PC-3 (cell line): ENCODE results near the gene ANTKMT. TPM values are rescaled to one million over a fixed set of nuclear protein-coding genes. Genes with fewer than 3 reads are reported as not detected.

Experiments used
- ATAC-seq: fragments of 200-7000 bp; cut with Tn5 transposase; 2 replicates; pipeline ENCODE4 v1.9.1; 2020; ENCODE audit warnings: mild to moderate bottlenecking, moderate library complexity
- BruUV-seq: library from RNA; stranded (reverse); fragments of 400-500 nt; replicated peaks from 2 replicates; lab custom pipeline; 2021; lab: Mats Ljungman, UMichigan
- CTCF ChIA-PET: fragments of 300-600 bp; sonication (Branson Sonifier 250); formaldehyde crosslinking; loops from one replicate; lab custom pipeline; 2022; ENCODE audit warnings: antibody characterized with exemption; lab: Charles Lee
- POLR2A ChIA-PET: fragments of 300-600 bp; sonication (Branson Sonifier 250); formaldehyde crosslinking; loops from one replicate; lab custom pipeline; 2022; ENCODE audit warnings: antibody characterized with exemption; ENCODE audit not compliant: unreplicated experiment; lab: Charles Lee
- DNase-seq: peaks from one replicate; pipeline ENCODE4 v3.0.0-alpha.2; 2015
- H2AFZ ChIP-seq: fragments of 300-600 bp; sonication (generic); 2 replicates; pipeline ENCODE4 v1.6.0; 2016; ENCODE audit warnings: antibody characterized with exemption, low read length
- H3F3A ChIP-seq: fragments of 300-600 bp; sonication (generic); one replicate; pipeline ENCODE4 v1.6.0; 2017; ENCODE audit warnings: antibody characterized with exemption, low read length, control low read depth, mild to moderate bottlenecking; ENCODE audit not compliant: unreplicated experiment
- H3K27ac ChIP-seq: fragments of 300-600 bp; sonication (generic); 2 replicates; pipeline ENCODE4 v1.5.1; 2016; ENCODE audit warnings: mild to moderate bottlenecking, low read length
- H3K27me3 ChIP-seq: fragments of 300-600 bp; sonication (generic); 2 replicates; pipeline ENCODE4 v1.6.1; 2016; ENCODE audit warnings: low read length, mixed read lengths
- H3K36me3 ChIP-seq: fragments of 300-600 bp; sonication (generic); 2 replicates; pipeline ENCODE4 v1.6.1; 2016; ENCODE audit warnings: low read depth, mixed run types, low read length, mixed read lengths
- H3K4me1 ChIP-seq: fragments of 300-600 bp; sonication (generic); 2 replicates; pipeline ENCODE4 v1.5.1; 2016; ENCODE audit warnings: low read length; ENCODE audit not compliant: insufficient read depth
- H3K4me2 ChIP-seq: fragments of 300-600 bp; sonication (generic); 2 replicates; pipeline ENCODE4 v1.6.0; 2016; ENCODE audit warnings: low read length
- H3K4me3 ChIP-seq: fragments of 300-600 bp; sonication (generic); 2 replicates; pipeline ENCODE4 v1.5.1; 2016; ENCODE audit warnings: mild to moderate bottlenecking, low read length, mixed read lengths
- H3K79me2 ChIP-seq: fragments of 300-600 bp; sonication (generic); 2 replicates; pipeline ENCODE4 v1.6.1; 2017; ENCODE audit warnings: low read length, mixed read lengths
- H3K9ac ChIP-seq: fragments of 300-600 bp; sonication (generic); 2 replicates; pipeline ENCODE4 v1.6.0; 2016; ENCODE audit warnings: mild to moderate bottlenecking, low read length
- H3K9me2 ChIP-seq: fragments of 300-600 bp; sonication (generic); replicated peaks from 2 replicates; pipeline ENCODE4 v1.6.1; 2016; ENCODE audit warnings: mixed run types, low read length, mixed read lengths
- H3K9me3 ChIP-seq: fragments of 300-600 bp; sonication (generic); 2 replicates; pipeline ENCODE4 v1.6.1; 2016; ENCODE audit warnings: low read length, mixed read lengths
- H4K20me1 ChIP-seq: fragments of 300-600 bp; sonication (generic); 2 replicates; pipeline ENCODE4 v1.6.1; 2016; ENCODE audit warnings: low read length, mixed read lengths
- EZH2 ChIP-seq: fragments of 300-600 bp; sonication (generic); IDR thresholded peaks from one replicate; pipeline ENCODE4 v1.6.1; 2017; ENCODE audit warnings: antibody characterized with exemption, mild to moderate bottlenecking, low read length; ENCODE audit not compliant: unreplicated experiment
- EZH2phosphoT487 ChIP-seq: fragments of 300-600 bp; sonication (generic); IDR thresholded peaks from 2 replicates; pipeline ENCODE4 v1.6.1; 2018; ENCODE audit warnings: mild to moderate bottlenecking, antibody characterized with exemption, low read length, borderline replicate concordance
- intact Hi-C: fragments of 100-400 bp; cut with micrococcal nuclease; formaldehyde crosslinking; loops from 2 replicates; pipeline ENCODE4 v1.9.0; 2023
- total RNA-seq: library from RNA; depleted of rRNA; stranded (reverse); fragments of >200 nt; gene quantifications from 2 replicates; pipeline ENCODE4 v1.2.3, GENCODE V29; 2014
- TF ChIP-seq, protein P1 (sequence below): fragments of 300-600 bp; sonication (generic); conservative IDR thresholded peaks from 2 replicates; pipeline ENCODE4 v1.5.1; 2017; ENCODE audit warnings: antibody characterized with exemption, low read depth, mild to moderate bottlenecking, low read length

The ANTKMT gene
- total RNA-seq, 1 experiment from 2014 or later = 77.3 TPM

DNA sequence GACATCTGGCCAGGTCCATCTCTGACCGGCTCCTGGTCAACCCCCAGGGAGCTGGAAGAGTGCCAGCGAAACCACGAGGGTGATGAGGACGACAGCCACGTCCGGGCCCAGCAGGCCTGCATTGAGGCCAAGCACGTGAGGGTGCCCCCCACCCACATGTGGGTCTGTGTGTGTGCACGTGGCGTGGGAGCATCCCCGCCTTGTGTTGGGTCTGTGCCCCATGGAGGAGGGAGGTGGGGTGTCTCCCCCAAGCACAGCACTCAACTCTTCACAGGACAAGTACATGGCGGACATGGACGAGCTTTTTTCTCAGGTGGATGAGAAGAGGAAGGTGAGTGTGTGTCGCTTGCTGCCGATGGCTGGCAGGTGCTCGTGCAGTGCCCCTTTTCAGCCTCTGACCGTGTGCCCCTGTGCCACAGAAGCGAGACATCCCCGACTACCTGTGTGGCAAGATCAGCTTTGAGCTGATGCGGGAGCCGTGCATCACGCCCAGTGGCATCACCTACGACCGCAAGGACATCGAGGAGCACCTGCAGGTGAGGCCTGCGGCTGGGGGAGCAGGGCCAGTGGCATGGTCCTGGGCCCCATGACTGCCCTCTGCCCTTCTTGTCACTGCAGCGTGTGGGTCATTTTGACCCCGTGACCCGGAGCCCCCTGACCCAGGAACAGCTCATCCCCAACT, 39.1 kb upstream of the ANTKMT start:
- Histone ChIP-seq H2AFZ (no peak overlapping the region), H3K4me3 (peak overlapping the region; percentile 78), H3K9me2 (no peaks in the 10 kb centered on the region), H3K4me1 (peaks cover 26% of the 10 kb centered on the region), H3K4me2 (peak overlapping the region; percentile 90), H3K36me3 (peaks cover 6% of the 10 kb centered on the region), H3K79me2 (peaks cover 35% of the 10 kb centered on the region), H3K9me3 (no peaks in the 10 kb centered on the region), H4K20me1 (peaks cover 10% of the 10 kb centered on the region; the same call in 1 of the 2 replicates), H3K27me3 (no peaks in the 10 kb centered on the region), H3K27ac (no peak overlapping the region), H3F3A (no peaks in the 10 kb centered on the region), H3K9ac (0 out of 2 replicates have a peak overlapping the region, but pooled peaks have one; percentile 74)
- BruUV-seq = TSS peak; percentile 69
- TF ChIP-seq, protein P1, sequence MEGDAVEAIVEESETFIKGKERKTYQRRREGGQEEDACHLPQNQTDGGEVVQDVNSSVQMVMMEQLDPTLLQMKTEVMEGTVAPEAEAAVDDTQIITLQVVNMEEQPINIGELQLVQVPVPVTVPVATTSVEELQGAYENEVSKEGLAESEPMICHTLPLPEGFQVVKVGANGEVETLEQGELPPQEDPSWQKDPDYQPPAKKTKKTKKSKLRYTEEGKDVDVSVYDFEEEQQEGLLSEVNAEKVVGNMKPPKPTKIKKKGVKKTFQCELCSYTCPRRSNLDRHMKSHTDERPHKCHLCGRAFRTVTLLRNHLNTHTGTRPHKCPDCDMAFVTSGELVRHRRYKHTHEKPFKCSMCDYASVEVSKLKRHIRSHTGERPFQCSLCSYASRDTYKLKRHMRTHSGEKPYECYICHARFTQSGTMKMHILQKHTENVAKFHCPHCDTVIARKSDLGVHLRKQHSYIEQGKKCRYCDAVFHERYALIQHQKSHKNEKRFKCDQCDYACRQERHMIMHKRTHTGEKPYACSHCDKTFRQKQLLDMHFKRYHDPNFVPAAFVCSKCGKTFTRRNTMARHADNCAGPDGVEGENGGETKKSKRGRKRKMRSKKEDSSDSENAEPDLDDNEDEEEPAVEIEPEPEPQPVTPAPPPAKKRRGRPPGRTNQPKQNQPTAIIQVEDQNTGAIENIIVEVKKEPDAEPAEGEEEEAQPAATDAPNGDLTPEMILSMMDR = no peak
- TF ChIP-seq EZH2 (no peak), EZH2phosphoT487 (no peak)
- intact Hi-C loops = no loop called here
- ATAC-seq (no peak), DNase-seq (peak; percentile 41)
- ChIA-PET POLR2A (interaction anchor here (0.6 kb wide), 1 partner anchor 300 kb away, joined by 3 read pairs; the partner anchor contains the start of gene SOX8), CTCF (no interaction called here)

GRCh38 chr16:682493-683395, 38.2 kb upstream of the ANTKMT start:
- no peak for ATAC-seq
- no peak for DNase-seq
- intact Hi-C loops = no loop called here
- BruUV-seq = TSS peak; percentile 57
- Histone ChIP-seq H3K4me1 (peaks cover 26% of the 10 kb centered on the region), H3K4me2 (peak overlapping the region; percentile 90), H3F3A (no peaks in the 10 kb centered on the region), H3K36me3 (peaks cover 6% of the 10 kb centered on the region), H3K9me2 (no peaks in the 10 kb centered on the region), H2AFZ (no peak overlapping the region), H3K27ac (peak overlapping the region; percentile 53; the same call in 1 of the 2 replicates), H3K9ac (peak overlapping the region; percentile 68), H4K20me1 (peaks cover 10% of the 10 kb centered on the region; the same call in 1 of the 2 replicates), H3K27me3 (no peaks in the 10 kb centered on the region), H3K4me3 (peak overlapping the region; percentile 78), H3K9me3 (no peaks in the 10 kb centered on the region), H3K79me2 (peaks cover 35% of the 10 kb centered on the region)
- TF ChIP-seq, protein P1 = no peak
- no peak for TF ChIP-seq EZH2
- no peak for TF ChIP-seq EZH2phosphoT487
- POLR2A ChIA-PET = no interaction called here
- CTCF ChIA-PET = no interaction called here
